Skeletal muscle cell (primary cell): ENCODE measurements around the gene NAA10.

Experiments
- DNase-seq: peaks from one replicate; pipeline ENCODE4 v3.0.0-alpha.2; 2010; ENCODE audit warnings: low read depth
- H3K4me3 ChIP-seq: 2 replicates; pipeline ENCODE4 v1.5.1; 2011; ENCODE audit warnings: low read depth, mild to moderate bottlenecking, control low read depth, low read length, moderate library complexity

The NAA10 gene

GRCh38 chrX:153889123-153889522 lies 45.7 kb downstream of the NAA10 start:
- H3K4me3 ChIP-seq = no peak overlapping the region
- DNase-seq = no peak

- no peak for DNase-seq
- H3K4me3 ChIP-seq = no peak overlapping the region
Measured at GRCh38 chrX:153888344-153888743, 46.5 kb downstream of the NAA10 start.

GRCh38 chrX:153887385-153887784 lies 47.5 kb downstream of the NAA10 start:
- no peak for DNase-seq
- no peak overlapping the region for H3K4me3 ChIP-seq

GRCh38 chrX:153886915-153887314 lies 47.9 kb downstream of the NAA10 start:
- no peak for DNase-seq
- no peak overlapping the region for H3K4me3 ChIP-seq

GRCh38 chrX:153885968-153886903 lies 48.6 kb downstream of the NAA10 start, which contains the start of gene L1CAM:
L1CAM (minus strand) TSS chrX:153886173; CDS start chrX:153875836, 10,337 bp downstream.
- H3K4me3 ChIP-seq = peak within 1 kb of the TSS; percentile 22
- DNase-seq = no peak

GRCh38 chrX:153885208-153885787 lies 49.5 kb downstream of the NAA10 start:
- peak overlapping the region; percentile 22 for H3K4me3 ChIP-seq

GRCh38 chrX:153884590-153884989 lies 50.2 kb downstream of the NAA10 start:
- no peak for DNase-seq
- H3K4me3 ChIP-seq = no peak overlapping the region

More at GRCh38 chrX:153885208-153885787, 49.5 kb downstream of the NAA10 start:
- no peak for DNase-seq

- no peak overlapping the region for H3K4me3 ChIP-seq
- no peak for DNase-seq
Measured at GRCh38 chrX:153884136-153884535, 50.7 kb downstream of the NAA10 start.

GRCh38 chrX:153883163-153883843 lies 51.5 kb downstream of the NAA10 start:
- no peak for DNase-seq
- no peak overlapping the region for H3K4me3 ChIP-seq

GRCh38 chrX:153882557-153882956 lies 52.3 kb downstream of the NAA10 start:
- no peak overlapping the region for H3K4me3 ChIP-seq
- DNase-seq = no peak

- H3K4me3 ChIP-seq = no peak overlapping the region
- DNase-seq = no peak
Measured at GRCh38 chrX:153882086-153882498, 52.7 kb downstream of the NAA10 start.

GRCh38 chrX:153881281-153881680 lies 53.6 kb downstream of the NAA10 start:
- DNase-seq = no peak
- H3K4me3 ChIP-seq = no peak overlapping the region

- no peak for DNase-seq
- H3K4me3 ChIP-seq = no peak overlapping the region
Measured at GRCh38 chrX:153880440-153880815, 54.4 kb downstream of the NAA10 start.

GRCh38 chrX:153879741-153880439 lies 54.9 kb downstream of the NAA10 start:
- no peak for DNase-seq
- no peak overlapping the region for H3K4me3 ChIP-seq
